Measurements from ENCODE around the gene RUNX2.
"Not testable (repeated sequence)": the region's sequence is repeated elsewhere in the genome, so short reads cannot be mapped to it uniquely, and the experiment has no call there.

RUNX2 gene

DNA sequence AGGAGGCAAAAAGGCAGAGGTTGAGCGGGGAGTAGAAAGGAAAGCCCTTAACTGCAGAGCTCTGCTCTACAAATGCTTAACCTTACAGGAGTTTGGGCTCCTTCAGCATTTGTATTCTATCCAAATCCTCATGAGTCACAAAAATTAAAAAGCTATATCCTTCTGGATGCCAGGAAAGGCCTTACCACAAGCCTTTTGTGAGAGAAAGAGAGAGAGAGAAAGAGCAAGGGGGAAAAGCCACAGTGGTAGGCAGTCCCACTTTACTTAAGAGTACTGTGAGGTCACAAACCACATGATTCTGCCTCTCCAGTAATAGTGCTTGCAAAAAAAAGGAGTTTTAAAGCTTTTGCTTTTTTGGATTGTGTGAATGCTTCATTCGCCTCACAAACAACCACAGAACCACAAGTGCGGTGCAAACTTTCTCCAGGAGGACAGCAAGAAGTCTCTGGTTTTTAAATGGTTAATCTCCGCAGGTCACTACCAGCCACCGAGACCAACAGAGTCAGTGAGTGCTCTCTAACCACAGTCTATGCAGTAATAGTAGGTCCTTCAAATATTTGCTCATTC lies at the start of gene RUNX2:
Gene RUNX2, plus strand, starts transcription at position 375 of the 567 bp plus-strand sequence. CDS start 397 bp downstream, outside the sequence.
- intact Hi-C loops (cut with DNase I): no loop called here
- peak in 3 of 42 donors; percentile 4 to 6 (median 6) for DNase-seq

DNA sequence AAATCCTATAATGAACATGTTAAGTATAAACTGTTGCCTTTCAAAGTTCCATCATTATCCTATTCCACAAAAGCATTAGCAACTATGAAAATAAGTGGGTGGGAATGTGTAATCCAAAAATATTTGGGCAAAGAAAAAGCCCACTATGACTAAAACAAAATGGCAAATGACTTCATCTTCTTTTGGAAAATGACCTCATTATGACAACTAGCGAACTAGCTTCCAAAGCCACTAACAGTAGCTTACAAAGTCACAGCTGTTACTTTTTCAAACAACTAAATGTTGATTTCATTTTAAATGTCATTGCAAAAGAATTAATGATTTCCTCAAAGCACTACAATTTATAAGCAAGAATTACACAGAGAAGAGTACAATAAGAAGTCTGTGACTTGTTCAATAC lies 49.8 kb upstream of the RUNX2 start:
- no peak for DNase-seq
- intact Hi-C loops (cut with DNase I): no loop called here

DNA sequence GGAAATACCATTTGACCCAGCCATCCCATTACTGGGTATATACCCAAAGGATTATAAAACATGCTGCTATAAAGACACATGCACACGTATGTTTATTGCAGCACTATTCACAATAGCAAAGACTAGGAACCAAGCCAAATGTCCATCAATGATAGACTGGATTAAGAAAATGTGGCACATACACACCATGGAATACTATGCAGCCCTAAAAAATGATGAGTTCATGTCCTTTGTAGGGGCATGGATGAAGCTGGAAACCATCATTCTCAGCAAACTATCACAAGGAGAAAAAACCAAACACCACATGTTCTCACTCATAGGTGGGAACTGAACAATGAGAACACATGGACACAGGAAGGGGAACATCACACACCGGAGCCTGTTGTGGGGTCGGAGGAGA lies 41.4 kb upstream of the RUNX2 start:
- DNase-seq; intact Hi-C loops (cut with DNase I): not testable (repeated sequence)

DNA sequence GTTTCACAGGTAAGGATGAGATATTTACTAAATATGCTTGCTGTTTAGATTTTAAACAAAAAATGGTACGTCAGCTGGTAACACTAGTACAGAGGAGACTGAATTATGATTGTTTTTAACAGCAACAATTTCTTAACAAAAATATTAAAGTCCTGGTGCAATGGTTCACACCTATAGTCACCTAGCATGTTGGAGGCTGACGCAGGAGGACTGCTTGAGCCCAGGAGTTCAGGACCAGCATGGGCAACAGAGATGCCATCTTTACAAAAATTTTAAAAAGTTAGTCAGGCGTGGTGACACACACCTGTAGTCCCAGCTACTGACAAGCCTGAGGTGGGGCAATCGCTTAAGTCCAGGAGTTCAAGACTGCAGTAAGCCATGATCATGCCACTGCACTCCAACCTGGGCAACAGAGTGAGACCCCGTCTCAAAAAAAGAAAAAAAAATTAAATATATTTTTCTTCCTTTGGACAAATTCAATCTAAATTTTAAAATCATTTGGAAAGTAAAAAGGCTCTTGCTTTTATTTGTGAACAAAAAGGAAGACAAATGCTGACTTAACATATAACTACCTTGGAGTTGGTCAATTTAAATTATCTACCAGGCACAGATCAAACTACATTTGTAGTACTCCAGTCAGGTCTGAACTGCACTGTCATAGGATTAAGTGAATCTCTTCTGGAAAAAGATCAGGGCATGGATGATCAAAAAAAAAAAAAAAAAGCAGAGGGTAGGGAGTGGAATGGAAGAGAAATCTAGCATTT lies 38.2 kb upstream of the RUNX2 start:
- DNase-seq: no peak
- intact Hi-C loops (cut with DNase I): no loop called here

DNA sequence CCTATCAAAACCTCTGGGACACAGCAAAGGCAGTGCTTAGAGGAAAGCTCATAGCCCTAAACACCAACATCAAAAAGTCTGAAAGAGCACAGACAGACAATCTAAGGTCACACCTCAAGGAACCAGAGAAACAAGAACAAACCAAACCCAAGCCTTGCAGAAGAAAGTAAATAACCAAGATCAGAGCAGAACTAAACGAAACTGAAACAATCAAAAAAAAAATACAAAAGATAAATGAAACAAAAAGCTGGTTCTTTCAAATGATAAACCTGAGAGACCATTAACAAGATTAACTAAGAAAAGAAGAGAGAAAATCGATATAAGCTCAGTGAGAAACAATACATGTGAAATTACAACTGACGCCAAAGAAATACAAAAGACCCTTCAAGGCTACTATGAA lies 34.8 kb upstream of the RUNX2 start:
- no peak for DNase-seq
- intact Hi-C loops (cut with DNase I): no loop called here

DNA sequence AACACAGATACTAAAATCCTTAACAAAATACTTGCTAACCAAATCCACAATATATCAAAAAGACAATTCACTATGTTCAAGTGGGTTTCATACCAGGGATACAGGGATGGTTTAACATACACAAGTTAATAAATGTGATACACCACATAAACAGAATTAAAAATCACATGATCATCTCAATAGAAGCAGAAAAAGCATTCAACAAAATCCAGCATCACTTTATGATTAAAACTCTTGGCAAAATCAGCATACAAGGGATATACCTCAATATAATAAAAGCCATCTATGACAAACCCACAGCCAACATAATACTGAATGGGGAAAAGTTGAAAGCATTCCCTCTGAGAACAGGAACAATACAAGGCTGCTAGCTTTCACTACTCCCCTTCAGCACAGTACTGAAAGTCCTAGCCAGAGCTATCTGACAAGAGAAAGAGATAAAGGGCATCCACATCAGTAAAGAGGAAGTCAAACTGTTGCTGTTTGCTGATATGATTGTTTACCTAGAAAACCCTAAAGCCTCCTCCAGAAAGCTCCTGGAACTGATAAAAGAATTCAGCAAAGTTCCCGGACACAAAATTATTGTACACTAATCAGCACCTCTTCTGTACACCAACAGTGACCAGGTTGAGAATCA lies 33.9 kb upstream of the RUNX2 start:
- intact Hi-C loops (cut with DNase I): not testable (repeated sequence)

DNA sequence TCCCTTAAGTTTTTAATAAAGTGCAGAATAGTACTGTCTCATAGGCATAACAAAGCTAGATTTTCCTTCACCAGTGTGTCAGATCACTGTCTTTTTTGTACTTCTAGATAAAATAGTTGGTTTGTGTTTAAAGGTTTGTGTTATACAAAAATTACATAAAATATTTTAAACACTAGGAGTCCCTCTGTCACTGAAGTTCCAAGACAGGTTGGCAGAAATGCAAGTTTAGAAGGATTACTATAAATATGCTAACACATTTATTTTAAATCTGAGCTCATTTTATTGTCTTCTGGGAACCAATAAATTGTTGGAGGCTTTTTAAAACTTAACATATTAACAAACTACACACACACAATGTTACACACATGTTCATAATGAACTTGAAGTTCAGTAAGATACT lies 30.8 kb upstream of the RUNX2 start:
- DNase-seq: no peak
- intact Hi-C loops (cut with DNase I): no loop called here

More for the DNA sequence above, 33.9 kb upstream of the RUNX2 start:
- not testable (repeated sequence) for DNase-seq

DNA sequence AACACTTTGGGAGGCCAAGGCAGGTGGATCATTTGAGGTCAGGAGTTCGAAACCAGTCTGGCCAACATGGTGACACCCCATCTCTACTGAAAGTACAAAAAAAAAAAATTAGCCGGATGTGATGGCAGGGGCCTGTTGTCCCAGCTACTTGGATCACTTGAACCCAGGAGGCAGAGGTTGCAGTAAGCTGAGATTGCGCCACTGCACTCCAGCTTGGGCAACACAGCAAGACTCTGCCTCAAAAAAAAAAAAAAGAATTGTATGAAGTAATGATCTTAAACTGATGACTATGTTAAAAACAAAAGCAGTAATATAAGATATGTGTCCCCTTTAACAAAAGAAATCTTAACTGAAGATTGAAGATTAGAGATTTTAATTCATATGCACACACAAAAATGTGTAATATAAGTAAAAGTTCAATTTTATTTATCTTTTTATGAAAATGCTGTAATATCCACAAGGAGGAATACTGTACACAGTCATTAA lies 29.0 kb upstream of the RUNX2 start:
- intact Hi-C loops (cut with DNase I): no loop called here
- DNase-seq: no peak

DNA sequence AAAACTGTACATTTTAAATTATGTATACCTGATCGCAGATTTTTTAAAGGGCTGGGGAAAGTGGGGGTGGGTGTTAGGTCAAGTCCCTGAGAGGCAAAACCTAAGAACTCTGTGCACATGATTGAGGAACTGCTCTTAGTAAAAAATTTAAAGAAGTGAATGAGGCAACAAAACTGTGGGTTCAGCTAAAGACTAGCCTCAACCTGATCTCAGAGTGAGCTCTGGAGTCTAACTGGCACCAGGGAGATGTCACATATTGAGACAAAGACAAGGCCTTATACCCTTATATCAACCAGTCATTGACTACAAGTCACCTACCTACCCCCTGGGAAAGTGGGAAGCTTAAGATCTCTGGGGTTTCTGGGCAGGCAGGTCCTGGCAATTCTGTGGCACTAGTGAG lies 27.4 kb upstream of the RUNX2 start:
- peak in 1 of 42 donors; percentile 2 for DNase-seq
- intact Hi-C loops (cut with DNase I): no loop called here

DNA sequence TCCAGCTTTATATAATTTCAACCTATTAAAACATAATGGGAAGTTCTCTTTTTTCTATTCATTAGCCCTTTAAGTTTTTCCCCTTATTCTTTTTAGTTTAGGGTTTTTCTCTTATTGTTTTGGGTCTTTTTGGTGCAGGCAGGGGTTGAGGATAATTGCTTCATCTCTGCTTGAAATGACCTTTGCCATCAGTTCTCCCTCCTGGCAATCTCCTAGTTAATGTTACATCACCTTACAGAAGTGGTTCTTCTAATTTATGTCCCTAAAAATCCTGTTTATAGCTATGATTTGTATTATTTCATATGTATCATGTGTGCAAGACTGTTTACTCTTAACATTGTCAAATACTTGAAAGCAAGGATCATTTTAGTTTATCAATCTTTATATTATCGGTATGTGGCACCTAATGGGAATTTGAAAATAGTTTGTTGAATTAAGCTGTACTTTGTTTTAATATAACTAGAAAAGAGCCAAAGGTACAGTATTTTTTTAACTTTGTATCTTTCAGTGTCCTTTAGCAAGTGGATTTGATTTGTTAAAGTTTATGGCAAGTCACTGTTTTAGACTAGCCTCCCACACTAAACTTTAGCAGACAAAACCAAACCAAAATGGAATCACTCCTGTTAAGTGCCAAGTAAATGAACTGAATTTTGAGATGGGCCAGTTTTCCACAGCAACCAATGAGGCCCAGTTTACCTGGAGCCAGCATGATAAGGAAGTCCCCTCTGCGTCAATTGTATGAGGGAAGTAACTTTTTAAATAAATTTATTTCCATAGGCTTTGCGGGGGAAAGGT lies 26.6 kb upstream of the RUNX2 start:
- DNase-seq: no peak
- intact Hi-C loops (cut with DNase I): no loop called here

DNA sequence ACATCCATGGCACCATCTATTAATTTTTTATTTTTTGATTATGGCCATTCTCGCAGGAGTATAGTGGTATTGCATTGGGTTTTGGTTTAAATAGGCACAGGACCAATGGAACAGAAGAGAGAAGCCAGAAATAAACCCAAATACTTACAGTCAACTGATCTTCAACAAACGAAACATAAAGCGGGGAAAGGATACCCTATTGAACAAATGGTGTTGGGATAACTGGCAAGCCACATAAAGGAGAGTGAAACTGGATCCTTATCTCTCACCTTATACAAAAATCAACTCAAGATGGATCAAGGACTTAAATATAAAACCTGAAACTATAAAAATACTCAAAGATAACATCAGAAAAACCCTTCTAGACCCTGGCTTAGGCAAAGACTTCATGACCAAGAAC lies 25.3 kb upstream of the RUNX2 start:
- no peak for DNase-seq
- intact Hi-C loops (cut with DNase I): no loop called here

DNA sequence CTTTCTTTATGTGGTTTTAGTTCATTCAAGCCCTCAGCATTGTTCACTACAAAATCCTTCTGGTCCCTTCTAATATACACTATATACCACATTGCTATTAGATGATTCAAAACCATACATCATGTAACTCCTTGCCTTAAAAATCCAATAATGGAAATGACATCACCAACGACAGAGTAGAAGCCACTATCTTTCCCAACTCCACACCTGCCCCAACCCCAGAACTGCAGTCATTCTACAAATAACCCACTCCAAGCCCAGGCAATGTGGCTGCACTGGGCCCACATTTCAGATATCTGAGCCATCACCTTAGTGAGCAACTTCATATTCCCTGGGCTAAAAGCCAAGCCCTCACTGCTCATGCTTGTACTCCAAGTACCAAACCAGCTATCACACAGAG lies 22.6 kb upstream of the RUNX2 start:
- no peak for DNase-seq
- intact Hi-C loops (cut with DNase I): no loop called here

DNA sequence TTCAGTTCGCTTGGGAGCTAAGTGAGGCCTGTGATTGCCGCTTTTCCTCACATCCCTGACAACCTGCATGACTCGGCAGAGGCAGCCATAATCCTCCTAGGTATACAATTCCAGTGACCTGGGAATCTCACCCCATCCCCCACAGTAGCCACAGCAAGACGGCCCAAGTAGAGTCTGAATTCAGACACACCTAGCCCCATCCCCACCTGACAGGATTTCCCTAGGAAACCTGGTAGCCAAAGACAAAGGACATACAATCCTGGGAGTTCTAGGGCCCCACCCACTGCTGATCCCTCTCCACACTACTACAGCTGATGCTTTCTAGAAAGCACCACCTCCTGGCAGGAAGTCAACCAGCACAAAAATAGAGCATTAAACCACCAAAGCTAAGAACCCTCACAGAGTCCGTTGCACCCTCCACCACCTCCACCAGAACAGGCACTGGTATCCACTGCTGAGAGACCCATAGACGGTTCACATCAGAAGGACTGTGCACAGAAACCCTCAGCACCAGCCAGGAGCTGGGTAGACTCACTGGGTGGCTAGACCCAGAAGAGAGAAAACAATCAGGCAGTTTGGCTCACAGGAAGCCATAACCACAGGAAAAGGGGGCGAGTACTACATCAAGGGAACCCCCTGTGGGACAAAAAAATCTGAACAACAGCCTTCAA lies 17.9 kb upstream of the RUNX2 start:
- no peak for DNase-seq
- intact Hi-C loops (cut with DNase I): no loop called here

DNA sequence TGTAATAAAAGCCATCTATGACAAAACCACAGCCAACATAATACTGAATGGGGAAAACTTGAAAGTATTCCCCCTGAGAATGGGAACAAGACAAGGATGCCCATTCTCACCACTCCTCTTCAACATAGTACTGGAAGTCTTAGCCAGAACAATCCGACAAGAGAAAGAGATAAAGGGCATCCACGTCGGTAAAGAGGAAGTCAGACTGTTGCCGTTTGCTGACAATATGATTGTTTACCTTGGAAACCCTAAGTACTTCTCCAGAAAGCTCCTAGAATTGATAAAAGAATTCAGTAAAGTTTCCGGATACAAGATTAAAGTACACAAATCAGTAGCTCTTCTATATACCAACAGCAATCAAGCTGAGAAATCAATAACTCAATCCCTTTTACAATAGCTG lies 14.0 kb upstream of the RUNX2 start:
- intact Hi-C loops (cut with DNase I): no loop called here
- DNase-seq: no peak

DNA sequence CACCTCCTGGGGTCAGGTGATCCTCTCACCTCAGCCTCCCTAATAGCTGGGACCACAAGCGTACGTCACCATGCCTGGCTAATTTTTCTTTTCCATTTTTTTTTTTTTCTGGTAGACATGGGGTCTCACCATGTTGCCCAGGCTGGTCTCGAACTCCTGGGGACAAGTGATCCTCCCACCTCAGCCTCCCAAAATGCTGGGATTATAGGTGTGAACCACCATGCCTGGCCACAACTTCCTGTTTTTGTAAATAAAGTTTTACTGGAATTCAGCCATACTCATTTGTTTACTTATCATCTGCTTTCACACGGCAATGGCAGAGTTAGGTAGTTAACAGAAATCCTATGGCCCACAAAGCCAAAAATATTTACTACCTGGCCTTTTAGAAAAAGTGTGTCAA lies 7.8 kb upstream of the RUNX2 start:
- no peak for DNase-seq
- intact Hi-C loops (cut with DNase I): no loop called here

DNA sequence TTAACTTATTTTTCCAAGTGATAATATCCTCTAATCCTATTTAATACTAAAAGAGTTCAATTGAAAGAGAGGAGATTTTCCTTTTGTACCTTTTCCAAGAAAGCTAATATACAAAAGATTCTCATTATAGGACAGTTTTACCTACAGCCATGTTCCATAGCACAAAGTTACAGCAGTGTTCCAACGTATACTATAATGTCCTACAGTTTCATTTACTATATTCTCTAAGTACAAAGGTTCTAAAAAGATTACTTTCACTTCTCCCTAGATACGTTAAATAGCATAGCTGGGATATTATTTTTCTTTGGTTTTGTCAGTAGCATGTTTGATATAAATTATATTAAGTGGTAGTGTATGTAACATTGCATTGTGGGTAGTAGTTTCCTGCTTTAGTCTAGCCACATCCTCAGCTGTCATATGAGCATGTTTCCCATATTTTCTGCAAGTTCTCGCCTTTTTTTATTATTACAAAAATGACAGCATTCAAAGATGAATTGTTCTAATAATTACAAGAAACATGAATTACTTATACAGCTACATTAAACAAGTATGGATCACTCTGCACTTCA lies 4.4 kb upstream of the RUNX2 start:
- intact Hi-C loops (cut with DNase I): no loop called here
- no peak for DNase-seq

DNA sequence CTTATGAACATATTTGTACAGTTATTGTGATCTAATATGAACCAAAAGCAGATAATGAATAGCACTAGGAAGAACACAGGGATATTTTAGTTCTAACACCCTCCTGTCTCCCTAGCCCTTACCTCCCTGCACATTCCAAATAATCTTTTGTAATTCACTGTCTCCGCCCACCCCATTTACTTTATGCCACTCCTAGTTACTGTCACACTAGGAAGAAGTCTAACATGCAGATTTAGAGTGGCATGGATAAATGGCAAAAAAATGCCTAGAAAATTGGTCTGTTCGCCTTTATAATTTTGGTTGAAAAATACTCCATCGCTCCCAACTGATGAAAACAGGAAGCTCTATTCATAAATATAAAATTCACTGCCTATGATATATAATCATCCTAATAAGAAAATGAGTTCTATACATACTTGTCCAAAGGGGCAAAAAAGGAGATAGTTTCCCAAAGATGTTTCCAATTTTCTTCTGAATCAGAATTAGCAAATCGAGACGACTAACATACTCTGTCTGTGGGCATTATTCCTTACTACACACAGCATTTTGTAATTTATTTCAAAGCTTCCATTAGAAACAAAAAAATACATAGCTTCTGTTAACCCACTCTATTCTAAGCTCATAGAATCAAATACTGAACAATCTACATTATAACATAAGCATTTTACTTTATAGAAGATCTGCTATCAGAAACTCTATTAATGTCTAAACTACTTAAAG lies 1.3 kb upstream of the RUNX2 start:
- intact Hi-C loops (cut with DNase I): no loop called here
- DNase-seq: peak in 2 of 42 donors; percentile 17 to 50

DNA sequence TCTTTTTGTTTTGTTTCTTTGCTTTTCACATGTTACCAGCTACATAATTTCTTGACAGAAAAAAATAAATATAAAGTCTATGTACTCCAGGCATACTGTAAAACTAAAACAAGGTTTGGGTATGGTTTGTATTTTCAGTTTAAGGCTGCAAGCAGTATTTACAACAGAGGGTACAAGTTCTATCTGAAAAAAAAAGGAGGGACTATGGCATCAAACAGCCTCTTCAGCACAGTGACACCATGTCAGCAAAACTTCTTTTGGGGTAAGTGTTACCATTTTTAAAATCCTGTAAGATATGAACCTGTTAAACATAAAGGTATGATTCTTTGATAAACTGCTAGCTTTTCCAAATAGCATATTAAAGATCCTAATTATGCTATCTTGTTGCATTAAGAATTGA lies 393 bp downstream of the RUNX2 start:
- DNase-seq: no peak
- intact Hi-C loops (cut with DNase I): no loop called here
